Purkinje cell (primary cell): ENCODE data around the gene AGO4. TPM values are rescaled to one million over a fixed set of nuclear protein-coding genes. Genes with fewer than 3 reads are reported as not detected.

Experiments
- polyA plus RNA-seq: library from polyadenylated mRNA; unstranded; fragments of >200 nt; fragmentation: Nextera tagmentation; gene quantifications from 2 replicates; pipeline ENCODE4 v1.2.1, GENCODE V29; 2014

AGO4 gene
- polyA plus RNA-seq = 1.4 and 3.0 TPM in 2 replicates

DNA sequence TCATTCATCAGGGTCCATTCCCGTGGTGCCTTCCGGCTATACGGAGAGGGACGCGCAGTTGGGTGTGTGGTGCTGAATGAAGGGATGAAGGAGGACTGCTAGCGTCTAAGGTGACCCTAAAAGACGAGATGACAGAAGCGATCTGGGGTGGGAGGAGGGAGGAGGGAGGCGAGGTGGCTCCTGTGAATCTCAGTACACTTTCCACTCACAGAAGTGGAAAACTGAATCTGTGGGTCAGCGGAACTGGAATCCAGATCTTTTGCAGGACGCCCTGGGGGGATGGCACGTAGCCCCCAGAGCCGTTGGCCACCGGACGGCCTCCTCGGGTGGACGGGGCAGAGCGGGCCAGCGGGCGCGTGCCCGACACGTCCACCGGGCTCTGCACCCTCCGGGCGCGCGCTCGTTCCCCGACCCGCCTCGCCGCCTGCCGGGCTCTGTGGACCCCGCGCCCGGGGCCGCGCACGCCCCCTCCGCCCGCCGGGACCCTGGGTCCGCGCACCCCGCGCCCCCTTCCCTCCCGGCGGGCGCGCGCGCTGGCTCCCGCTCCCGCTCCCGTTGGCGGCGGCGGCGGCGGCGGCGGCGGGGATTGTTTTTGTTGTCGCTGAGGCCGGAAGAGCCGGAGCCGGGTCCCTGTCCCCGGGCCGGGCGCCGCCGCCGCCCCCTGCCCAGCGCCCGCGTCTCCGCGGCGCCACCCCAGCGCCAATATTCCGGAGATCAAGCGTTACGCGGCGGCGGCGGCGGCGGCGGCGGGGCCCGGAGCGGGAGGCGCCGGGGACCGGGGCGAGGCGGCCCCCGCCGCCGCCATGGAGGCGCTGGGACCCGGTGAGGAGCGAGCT is at the start of gene AGO4:
Gene AGO4, plus strand, starts transcription at position 403 of the 836 bp plus-strand sequence. Its CDS starts 401 bp downstream, at position 804.

DNA sequence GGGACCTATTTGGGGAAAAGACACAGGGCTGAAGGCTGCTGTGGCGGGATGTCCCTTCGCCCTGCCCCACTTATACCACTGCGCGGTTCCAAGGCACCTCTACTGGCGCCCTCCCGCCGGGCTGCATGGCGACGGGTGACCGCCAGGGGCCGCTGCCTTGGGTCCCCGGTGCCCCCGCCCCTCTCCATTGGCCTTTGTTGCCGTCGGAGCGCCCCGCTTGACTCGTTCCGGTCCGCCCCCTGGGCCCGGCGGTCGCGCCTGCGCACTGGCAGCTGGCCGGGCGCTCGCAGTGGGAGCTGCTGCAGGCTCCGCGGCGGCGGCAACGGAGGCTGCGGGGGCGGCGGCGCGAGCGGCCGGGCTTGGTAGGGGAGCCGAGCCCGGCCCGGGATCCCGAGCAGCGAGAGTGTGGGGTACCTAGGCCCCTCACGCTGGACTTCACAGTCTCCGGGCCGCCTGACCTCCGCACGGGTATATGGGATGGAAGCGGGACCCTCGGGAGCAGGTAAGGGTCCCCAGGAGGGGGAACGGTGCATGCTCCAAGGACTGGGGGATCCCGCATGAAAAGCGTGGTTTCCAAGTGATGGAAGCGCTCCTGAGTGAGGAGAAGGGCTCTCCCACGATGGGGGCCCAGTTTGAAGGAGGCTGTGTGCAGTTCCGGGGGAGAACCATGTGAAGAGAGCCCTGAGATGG is 75.3 kb downstream of the AGO4 start, which contains the start of gene AGO1:
Gene AGO1, plus strand, starts transcription at position 265 of the 690 bp plus-strand sequence. Its CDS starts 213 bp downstream, at position 478.

Other genes with a start within 250 kb of the AGO4 start
- 0.57 and 1.0 TPM in 2 replicates for gene TFAP2E, start 234.7 kb upstream of the AGO4 start, polyA plus RNA-seq
- gene PSMB2, start 166.5 kb upstream of the AGO4 start, polyA plus RNA-seq = 144 and 185 TPM in 2 replicates
- gene C1orf216, start 89.1 kb upstream of the AGO4 start, polyA plus RNA-seq = 11.7 and 12.4 TPM in 2 replicates
- gene CLSPN, start 38.0 kb upstream of the AGO4 start, polyA plus RNA-seq = 0.22 TPM in 1 of 2 replicates, not detected in the other
- gene AGO1, start 75.2 kb downstream of the AGO4 start, polyA plus RNA-seq = 1.1 and 1.2 TPM in 2 replicates
- 5.2 and 9.1 TPM in 2 replicates for gene AGO3, start 123.1 kb downstream of the AGO4 start, polyA plus RNA-seq